Neuronal stem cell (in vitro differentiated cells): ENCODE data around the gene ING2.
"Not testable (repeated sequence)": the region's sequence is repeated elsewhere in the genome, so short reads cannot be mapped to it uniquely, and the experiment has no call there.

Experiments
- DNase-seq: peaks from one replicate; pipeline ENCODE4 v3.0.0-alpha.2; 2013; ENCODE audit warnings: low spot score
- H2AFZ ChIP-seq: one replicate; pipeline ENCODE4 v1.6.1; 2013; ENCODE audit warnings: mild to moderate bottlenecking, low read length, inconsistent platforms
- H2AK5ac ChIP-seq: 2 replicates; pipeline ENCODE4 v1.6.1; 2013; ENCODE audit warnings: low read depth, mild to moderate bottlenecking, inconsistent platforms, low read length, moderate library complexity, mixed read lengths
- H2BK120ac ChIP-seq: 2 replicates; pipeline ENCODE4 v1.6.1; 2013; ENCODE audit warnings: low read depth, mild to moderate bottlenecking, inconsistent platforms, low read length, moderate library complexity, mixed read lengths
- H2BK12ac ChIP-seq: one replicate; pipeline ENCODE4 v1.6.1; 2013; ENCODE audit warnings: low read length, inconsistent platforms
- H2BK15ac ChIP-seq: 2 replicates; pipeline ENCODE4 v1.6.1; 2013; ENCODE audit warnings: mild to moderate bottlenecking, low read length, inconsistent platforms, mixed read lengths
- H2BK5ac ChIP-seq: one replicate; pipeline ENCODE4 v1.6.1; 2013; ENCODE audit warnings: inconsistent platforms, mild to moderate bottlenecking, low read length, moderate library complexity
- H3K14ac ChIP-seq: one replicate; pipeline ENCODE4 v1.6.1; 2013; ENCODE audit warnings: low read length, inconsistent platforms
- H3K18ac ChIP-seq: 2 replicates; pipeline ENCODE4 v1.6.1; 2013; ENCODE audit warnings: low read length, inconsistent platforms
- H3K23ac ChIP-seq: 2 replicates; pipeline ENCODE4 v1.6.1; 2013; ENCODE audit warnings: low read depth, mild to moderate bottlenecking, mixed read lengths, low read length, inconsistent platforms; ENCODE audit not compliant: poor library complexity
- H3K27ac ChIP-seq: replicated peaks from 3 replicates; pipeline ENCODE4 v1.5.1; 2013; ENCODE audit warnings: low read length, inconsistent platforms
- H3K27me3 ChIP-seq, 3 experiments: 2 replicates each; pipeline ENCODE4 v1.6.1; 2013; ENCODE audit warnings: low read length in 3 of 3, mild to moderate bottlenecking in 2 of 3, inconsistent platforms in 1 of 3, low read depth in 1 of 3, mixed read lengths in 1 of 3, moderate library complexity in 1 of 3; ENCODE audit not compliant: control insufficient read depth in 3 of 3, insufficient read depth in 3 of 3
- H3K36me3 ChIP-seq, 2 donors: replicated peaks in 1 of 2; 2 replicates each; pipeline ENCODE4 v1.6.1; 2013; ENCODE audit warnings: low read length in 2 of 2; ENCODE audit not compliant: control insufficient read depth in 2 of 2, insufficient read depth in 2 of 2
- H3K4ac ChIP-seq: 2 replicates; pipeline ENCODE4 v1.6.1; 2013; ENCODE audit warnings: inconsistent platforms, mild to moderate bottlenecking, low read length, moderate library complexity
- H3K4me1 ChIP-seq, 2 donors: 1 replicate in 1 of 2; 2 replicates in 1 of 2; pipeline ENCODE4 v1.6.1; 2013; ENCODE audit warnings: low read length in 2 of 2, low read depth in 1 of 2; ENCODE audit not compliant: control insufficient read depth in 2 of 2, insufficient read depth in 1 of 2
- H3K4me2 ChIP-seq: one replicate; pipeline ENCODE4 v1.6.1; 2013; ENCODE audit warnings: mild to moderate bottlenecking, low read length, inconsistent platforms; ENCODE audit not compliant: insufficient read depth, poor library complexity, severe bottlenecking
- H3K4me3 ChIP-seq, 2 donors: 2 replicates each; pipeline ENCODE4 v1.5.1; 2013; ENCODE audit warnings: low read length in 2 of 2, mild to moderate bottlenecking in 2 of 2, inconsistent platforms in 1 of 2, moderate library complexity in 1 of 2
- H3K79me1 ChIP-seq: one replicate; pipeline ENCODE4 v1.6.1; 2013; ENCODE audit warnings: low read depth, mild to moderate bottlenecking, inconsistent platforms, low read length, moderate library complexity
- H3K9ac ChIP-seq: one replicate; pipeline ENCODE4 v1.6.1; 2013; ENCODE audit warnings: mild to moderate bottlenecking, low read depth, low read length, inconsistent platforms; ENCODE audit not compliant: poor library complexity
- H3K9me3 ChIP-seq, 2 donors: replicated peaks in 1 of 2; 2 replicates each; pipeline versions ENCODE3 to v1.6.1; 2013; ENCODE audit warnings: low read length in 2 of 2, mild to moderate bottlenecking in 2 of 2, inconsistent platforms in 1 of 2, low read depth in 1 of 2, mixed read lengths in 1 of 2, moderate library complexity in 1 of 2; ENCODE audit not compliant: control insufficient read depth in 2 of 2, insufficient read depth in 1 of 2
- H4K8ac ChIP-seq: one replicate; pipeline ENCODE4 v1.6.1; 2013; ENCODE audit warnings: low read depth, mild to moderate bottlenecking, inconsistent platforms, low read length, moderate library complexity
- H4K91ac ChIP-seq: one replicate; pipeline ENCODE4 v1.6.1; 2013; ENCODE audit warnings: low read length, low read depth, mild to moderate bottlenecking, inconsistent platforms; ENCODE audit not compliant: poor library complexity
- WGBS, 2 donors: extraction: QIAGEN DNeasy Blood & Tissue Kit; methylation state at CpG; one replicate each; pipeline ENCODE4 v1.1.7; 2013; ENCODE audit warnings: missing lambda C conversion rate in 2 of 2, mixed read lengths in 1 of 2; ENCODE audit not compliant: insufficient read length in 2 of 2, insufficient replicate concordance in 1 of 2; ENCODE audit errors: extremely low coverage in 2 of 2; 5-methylcytosine and 5-hydroxymethylcytosine counted together

The ING2 gene

DNA sequence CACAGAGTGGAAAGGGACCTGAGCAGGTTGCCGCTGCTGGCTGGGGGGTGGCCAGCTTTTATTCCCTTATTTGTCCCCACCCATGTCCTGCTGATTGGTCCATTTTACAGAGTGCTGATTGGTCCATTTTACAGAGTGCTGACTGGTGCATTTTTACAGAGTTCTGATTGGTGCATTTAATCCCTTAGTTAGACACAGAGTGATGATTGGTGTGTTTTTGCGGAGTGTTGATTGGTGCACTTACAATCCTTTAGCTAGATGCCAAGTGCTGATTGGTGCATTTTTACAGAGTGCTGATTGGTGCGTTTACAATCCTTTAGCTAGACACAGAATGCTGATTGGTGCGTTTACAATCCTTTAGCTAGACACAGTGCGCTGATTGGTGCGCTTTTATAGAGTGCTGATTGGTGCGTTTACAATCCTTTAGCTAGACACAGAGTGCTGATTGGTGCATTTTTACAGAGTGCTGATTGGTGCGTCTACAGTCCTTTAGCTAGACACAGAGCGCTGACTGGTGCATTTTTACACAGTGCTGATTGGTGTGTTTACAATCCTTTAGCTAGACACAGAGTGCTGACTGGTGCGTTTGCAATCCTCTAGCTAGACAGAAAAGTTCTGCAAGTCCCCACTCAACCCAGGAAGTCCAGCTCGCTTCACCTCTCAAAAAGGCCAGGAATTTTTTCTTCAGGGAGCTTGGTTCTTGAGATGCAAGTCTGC, 40.8 kb upstream of the ING2 start:
- H2AFZ ChIP-seq, H3K4ac ChIP-seq, H3K27me3 ChIP-seq, H2BK5ac ChIP-seq, H3K36me3 ChIP-seq, H3K18ac ChIP-seq, H4K91ac ChIP-seq, H3K14ac ChIP-seq, H3K9ac ChIP-seq, H2BK12ac ChIP-seq, H2AK5ac ChIP-seq, H3K4me2 ChIP-seq, H3K79me1 ChIP-seq, H4K8ac ChIP-seq, H3K4me3 ChIP-seq, DNase-seq, H3K4me1 ChIP-seq, H3K27ac ChIP-seq, H3K9me3 ChIP-seq, H2BK15ac ChIP-seq, H3K23ac ChIP-seq, H2BK120ac ChIP-seq: not testable (repeated sequence)
- no CpG with 5 or more reads among the region's 11 CpGs for WGBS, 2 donors

DNA sequence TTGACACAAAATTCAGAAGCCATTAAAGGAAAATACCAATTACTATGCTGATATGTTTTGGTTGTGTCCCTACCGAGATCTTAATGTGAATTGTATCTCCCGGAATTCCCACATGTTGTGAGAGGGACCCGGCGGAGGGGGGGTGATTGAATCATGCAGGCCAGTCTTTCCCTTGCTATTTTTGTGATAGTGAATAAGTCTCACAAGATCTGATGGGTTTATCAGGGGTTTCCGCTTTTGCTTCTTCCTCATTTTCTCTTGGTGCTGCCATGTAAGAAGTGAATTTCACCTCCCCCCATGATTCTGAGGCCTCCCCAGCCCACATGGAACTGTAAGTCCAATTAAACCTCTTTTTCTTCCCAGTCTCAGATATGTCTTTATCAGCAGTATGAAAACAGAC, 39.0 kb upstream of the ING2 start:
- not testable (repeated sequence) for H3K27me3 ChIP-seq, H4K91ac ChIP-seq, H3K4me2 ChIP-seq, H3K9ac ChIP-seq, H4K8ac ChIP-seq, H3K18ac ChIP-seq, H3K79me1 ChIP-seq, H3K4ac ChIP-seq, H3K23ac ChIP-seq, H2BK120ac ChIP-seq, DNase-seq, H2AFZ ChIP-seq, H2AK5ac ChIP-seq, H2BK15ac ChIP-seq, H3K36me3 ChIP-seq, H3K14ac ChIP-seq, H3K4me1 ChIP-seq, H2BK5ac ChIP-seq, H2BK12ac ChIP-seq, H3K9me3 ChIP-seq, H3K4me3 ChIP-seq, H3K27ac ChIP-seq
- WGBS, 2 donors, result no CpG with 5 or more reads among the region's 5 CpGs

DNA sequence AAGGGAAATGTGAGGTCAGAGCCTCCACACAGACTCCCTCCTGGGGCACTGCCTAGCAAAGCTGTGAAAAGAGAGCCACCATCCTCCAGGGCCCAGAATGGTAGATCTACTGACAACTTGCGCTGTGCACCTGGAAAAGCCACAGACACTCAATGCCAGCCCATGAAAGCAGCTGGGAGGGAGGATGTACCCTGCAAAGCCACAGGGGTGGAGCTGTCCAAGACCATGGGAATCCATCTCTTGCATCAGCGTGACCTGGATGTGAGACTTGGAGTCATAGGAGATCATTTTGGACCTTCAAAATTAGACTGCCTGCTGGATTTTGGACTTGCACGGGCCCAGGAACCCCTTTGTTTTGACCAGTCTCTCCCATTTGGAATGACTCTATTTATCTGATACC, 37.6 kb upstream of the ING2 start:
- Histone ChIP-seq H3K36me3 (no peaks in the 10 kb centered on the region), H3K4me3 (no peak overlapping the region), H3K4ac (no peak overlapping the region), H4K8ac (no peak overlapping the region), H2BK15ac (no peak overlapping the region), H2AFZ (no peak overlapping the region), H2BK5ac (no peak overlapping the region), H4K91ac (no peak overlapping the region), H2BK120ac (no peak overlapping the region), H3K27ac (no peak overlapping the region), H3K4me1 (no peaks in the 10 kb centered on the region), H3K27me3 (no peaks in the 10 kb centered on the region), H3K9me3 (no peaks in the 10 kb centered on the region), H3K79me1 (no peaks in the 10 kb centered on the region), H3K9ac (no peak overlapping the region), H3K18ac (no peak overlapping the region), H2BK12ac (no peak overlapping the region), H3K23ac (no peak overlapping the region), H3K4me2 (no peak overlapping the region), H3K14ac (no peak overlapping the region), H2AK5ac (no peak overlapping the region)
- DNase-seq, result no peak
- WGBS, 2 donors, result no CpG with 5 or more reads among the region's 3 CpGs

DNA sequence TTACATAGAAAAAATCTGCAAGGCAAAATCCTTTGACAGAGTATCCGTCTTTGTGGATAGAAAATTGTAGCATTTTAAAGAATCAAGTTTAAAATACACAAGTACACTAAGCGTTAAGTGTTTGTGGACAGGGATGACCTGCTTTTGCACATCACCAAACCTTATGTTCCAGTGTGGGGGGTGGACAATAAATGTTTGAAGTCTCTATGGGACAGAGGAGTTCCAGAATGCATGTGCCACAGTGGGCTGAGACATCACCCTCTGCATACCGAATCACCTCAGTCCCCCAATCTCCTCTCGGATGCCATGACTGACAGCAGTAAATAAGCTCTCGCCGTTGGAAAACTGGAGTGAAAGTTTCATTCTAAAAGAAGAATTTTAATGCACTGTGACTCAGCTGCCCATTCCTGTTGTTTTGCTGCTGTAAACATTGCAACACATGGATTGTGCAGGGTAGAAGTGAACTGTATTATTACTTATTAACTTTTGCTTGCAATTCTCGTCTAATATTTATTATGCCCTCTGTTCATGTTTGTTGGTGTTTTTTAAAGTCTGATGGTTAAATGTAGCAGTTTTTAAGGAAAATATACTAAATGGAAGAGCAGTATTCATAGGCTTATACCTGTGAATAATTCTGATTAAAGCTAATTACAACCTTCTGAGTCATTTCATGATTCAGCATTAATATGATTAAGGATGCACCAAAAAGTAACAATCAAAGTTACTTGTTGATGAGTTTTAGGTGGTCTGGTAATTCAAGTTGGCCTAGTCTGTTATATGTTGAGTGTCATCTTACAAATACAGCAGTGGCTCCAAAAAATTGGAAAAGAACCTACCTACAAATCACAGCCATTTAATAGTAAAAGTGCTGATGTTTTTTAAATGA, 36.4 kb upstream of the ING2 start:
- H3K4ac ChIP-seq, result no peak overlapping the region
- H2BK5ac ChIP-seq, result no peak overlapping the region
- H3K4me3 ChIP-seq, result no peak overlapping the region
- no peak overlapping the region for H3K4me2 ChIP-seq
- H4K91ac ChIP-seq, result no peak overlapping the region
- DNase-seq, result no peak
- H3K9ac ChIP-seq, result no peak overlapping the region
- H3K9me3 ChIP-seq, result no peaks in the 10 kb centered on the region
- no peak overlapping the region for H2BK15ac ChIP-seq
- H3K27ac ChIP-seq, result no peak overlapping the region
- H2AK5ac ChIP-seq, result no peak overlapping the region
- H3K27me3 ChIP-seq, result no peaks in the 10 kb centered on the region
- H4K8ac ChIP-seq, result no peak overlapping the region
- H3K36me3 ChIP-seq, result no peaks in the 10 kb centered on the region
- H2AFZ ChIP-seq, result no peak overlapping the region
- no peaks in the 10 kb centered on the region for H3K4me1 ChIP-seq
- H3K18ac ChIP-seq, result no peak overlapping the region
- H2BK120ac ChIP-seq, result no peak overlapping the region
- no peak overlapping the region for H3K14ac ChIP-seq
- H3K23ac ChIP-seq, result no peak overlapping the region
- no peaks in the 10 kb centered on the region for H3K79me1 ChIP-seq
- H2BK12ac ChIP-seq, result no peak overlapping the region
- WGBS, 2 donors, result no CpG with 5 or more reads among the region's 7 CpGs
